SU-DHL-6 (cell line): Measurements from ENCODE around the gene GSK3B.

ENCODE experiments used
- CTCF ChIP-seq: fragments of 200-600 bp; sonication (generic); IDR thresholded peaks from one replicate; pipeline ENCODE4 v1.5.1; 2017; ENCODE audit warnings: antibody characterized with exemption, mild to moderate bottlenecking, low read length, moderate library complexity; ENCODE audit not compliant: insufficient read depth, poor library complexity, severe bottlenecking
- EZH2phosphoT487 ChIP-seq: fragments of 200-600 bp; sonication (generic), shearing (Covaris generic); conservative IDR thresholded peaks from 2 replicates; pipeline ENCODE4 v1.6.1; 2018; ENCODE audit warnings: mild to moderate bottlenecking, antibody characterized with exemption, low read length, moderate library complexity, mixed read lengths

- TF ChIP-seq CTCF = no peak
- no peak for TF ChIP-seq EZH2phosphoT487
Observed at GRCh38 chr3:120119846-120120510, 25.7 kb upstream of the GSK3B start.
